ENCODE measurements around the gene CNTRL.
"Not testable (repeated sequence)": the region's sequence is repeated elsewhere in the genome, so short reads cannot be mapped to it uniquely, and the experiment has no call there.

The CNTRL gene

DNA sequence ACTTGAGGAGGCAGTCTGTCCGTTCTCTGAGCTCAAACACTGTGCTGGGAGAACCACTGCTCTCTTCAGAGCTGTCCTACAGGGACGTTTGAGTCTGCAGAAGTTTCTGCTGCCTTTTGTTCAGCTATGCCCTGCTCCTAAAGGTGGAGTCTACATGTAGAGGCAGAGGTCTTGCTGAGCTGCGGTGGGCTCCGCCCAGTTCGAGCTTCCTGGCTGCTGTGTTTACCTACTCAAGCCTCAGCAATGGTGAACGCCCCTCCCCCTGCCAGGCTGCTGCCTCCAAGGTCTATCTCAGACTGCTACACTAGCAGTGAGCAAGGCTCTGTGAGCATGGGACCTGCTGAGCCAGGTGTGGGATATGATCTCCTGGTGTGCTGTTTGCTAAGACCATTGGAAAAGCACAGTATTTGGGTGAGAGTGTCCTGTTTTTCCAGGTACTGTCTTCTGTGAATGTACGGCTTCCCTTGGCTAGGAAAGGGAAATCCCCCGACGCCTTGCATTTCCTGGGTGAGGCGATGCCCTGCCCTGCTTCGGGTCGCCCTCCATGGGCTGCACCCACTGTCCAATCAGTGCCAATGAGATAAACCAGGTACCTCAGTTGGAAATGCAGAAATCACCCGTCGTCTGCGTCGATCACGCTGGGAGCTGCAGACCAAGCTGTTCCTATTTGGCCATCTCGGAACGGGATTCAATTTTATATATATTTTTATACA, 58.5 kb downstream of the CNTRL start:
- no peak for DNase-seq (ENCODE audit: low read depth)

DNA sequence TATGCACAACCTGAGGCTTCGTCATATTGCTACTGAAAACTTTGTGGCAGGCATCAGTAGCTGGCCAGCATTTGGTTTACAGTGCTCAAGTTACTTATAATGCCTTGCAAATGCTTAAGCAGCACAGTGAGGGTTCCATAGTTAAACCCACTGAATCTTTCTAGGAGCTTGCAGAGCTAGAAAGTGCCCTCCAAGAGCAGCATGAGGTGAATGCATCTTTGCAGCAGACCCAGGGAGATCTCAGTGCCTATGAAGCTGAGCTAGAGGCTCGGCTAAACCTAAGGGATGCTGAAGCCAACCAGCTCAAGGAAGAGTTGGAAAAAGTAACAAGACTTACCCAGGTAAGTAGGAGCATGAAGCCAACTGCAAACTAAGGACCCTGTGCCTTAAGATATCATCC, 60.9 kb downstream of the CNTRL start:
- no peak for DNase-seq (ENCODE audit: low read depth)

DNA sequence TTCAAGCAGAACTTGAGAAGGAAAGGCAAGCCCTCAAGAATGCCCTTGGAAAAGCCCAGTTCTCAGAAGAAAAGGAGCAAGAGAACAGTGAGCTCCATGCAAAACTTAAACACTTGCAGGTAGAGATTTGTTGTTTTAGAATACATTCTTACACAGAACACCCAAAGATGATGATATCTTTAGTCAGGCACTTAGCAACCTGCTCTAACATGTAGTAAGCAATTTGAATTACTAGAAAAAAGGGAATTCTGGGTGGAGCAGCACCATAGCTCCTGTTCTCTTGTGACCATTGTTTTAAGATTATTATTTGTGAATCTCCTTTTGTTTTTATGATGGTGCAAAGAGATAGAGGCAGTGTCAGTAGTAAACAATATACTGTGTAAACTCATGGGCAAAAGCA, 63.8 kb downstream of the CNTRL start:
- no peak for DNase-seq (ENCODE audit: low read depth)

DNA sequence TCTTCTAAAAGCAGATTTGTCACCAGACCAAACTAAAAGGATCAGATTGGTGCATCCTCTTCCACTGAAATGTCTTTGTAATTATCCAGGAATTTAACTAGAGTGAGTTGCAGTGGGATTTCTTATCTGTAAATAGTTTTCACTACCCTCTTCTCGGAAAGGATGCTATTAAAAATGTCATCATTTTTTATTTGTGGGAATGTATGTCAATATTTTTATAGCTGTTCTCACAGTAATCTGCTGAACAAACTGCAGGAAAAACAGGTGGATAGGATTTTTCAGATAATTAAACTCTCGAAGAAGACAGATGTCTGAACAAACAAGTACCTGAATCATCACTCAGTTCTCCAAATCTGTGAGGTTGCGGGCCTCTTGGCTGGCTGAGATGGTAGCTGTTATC, 64.2 kb downstream of the CNTRL start:
- DNase-seq (ENCODE audit: low read depth): peak; percentile 7

DNA sequence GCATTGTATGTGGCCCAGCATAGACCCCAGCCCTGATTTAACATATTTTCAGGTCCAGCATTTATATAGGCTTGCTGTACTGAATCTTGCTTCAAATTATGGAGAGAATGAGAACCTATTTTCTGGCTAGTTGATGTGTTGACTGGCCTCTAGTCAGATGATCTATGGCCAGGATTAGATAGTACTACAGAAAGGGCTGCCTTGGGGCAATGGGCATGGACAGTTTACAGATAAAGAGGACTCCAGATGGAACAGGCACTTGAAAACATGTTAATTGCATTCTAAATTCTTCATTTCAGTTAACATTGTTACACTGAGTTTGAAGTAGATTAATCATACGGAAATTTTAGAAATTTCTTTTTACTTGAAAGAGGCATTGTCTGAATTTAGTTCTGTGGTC, 65.4 kb downstream of the CNTRL start:
- DNase-seq (ENCODE audit: low read depth): peak; percentile 17

DNA sequence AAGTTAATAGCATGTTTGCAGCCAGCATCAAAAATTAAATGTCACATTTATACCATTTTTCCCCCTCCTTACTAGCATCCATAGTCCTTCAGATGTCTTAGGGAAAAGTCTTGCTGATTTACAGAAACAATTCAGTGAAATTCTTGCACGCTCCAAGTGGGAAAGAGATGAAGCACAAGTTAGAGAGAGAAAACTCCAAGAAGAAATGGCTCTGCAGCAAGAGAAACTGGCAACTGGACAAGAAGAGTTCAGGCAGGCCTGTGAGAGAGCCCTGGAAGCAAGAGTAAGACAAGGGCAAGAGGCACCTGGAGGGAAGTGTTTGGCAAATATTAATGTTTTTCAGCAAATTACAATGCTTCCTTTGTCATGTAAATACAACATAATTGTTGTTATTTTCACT, 66.6 kb downstream of the CNTRL start:
- no peak for DNase-seq (ENCODE audit: low read depth)

DNA sequence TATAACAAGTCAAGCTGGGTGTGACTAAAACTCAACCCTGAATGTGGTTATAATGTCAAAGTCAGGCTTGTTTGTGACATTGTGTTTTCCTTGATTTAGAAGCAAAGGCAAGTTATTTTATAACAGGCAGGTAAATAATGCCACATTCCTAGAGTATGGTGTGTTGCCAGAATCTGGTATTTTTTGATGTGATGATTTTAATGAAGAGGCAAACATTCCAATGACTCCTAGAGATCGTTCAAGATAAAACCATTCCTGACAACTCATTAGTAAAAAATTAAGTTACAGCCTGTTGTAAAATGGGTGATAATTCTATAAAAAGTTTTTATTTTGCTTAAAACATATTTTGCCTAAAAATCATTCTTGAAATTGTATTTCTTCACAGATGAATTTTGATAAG, 67.0 kb downstream of the CNTRL start:
- DNase-seq (ENCODE audit: low read depth): no peak

DNA sequence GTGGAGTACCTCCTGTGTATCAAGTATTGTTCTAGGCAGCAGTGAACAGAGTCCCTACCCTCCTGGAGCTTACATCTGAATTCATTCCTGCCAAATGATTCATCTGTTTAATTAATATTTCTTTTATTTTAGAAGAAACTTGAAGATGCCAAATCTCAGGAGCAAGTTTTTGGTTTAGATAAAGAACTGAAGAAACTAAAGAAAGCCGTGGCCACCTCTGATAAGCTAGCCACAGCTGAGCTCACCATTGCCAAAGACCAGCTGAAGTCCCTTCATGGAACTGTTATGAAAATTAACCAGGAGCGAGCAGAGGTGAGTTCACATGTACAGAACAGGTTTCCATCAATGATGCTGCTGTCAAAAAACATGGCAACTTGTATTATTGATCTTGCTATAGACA, 69.0 kb downstream of the CNTRL start:
- no peak for DNase-seq (ENCODE audit: low read depth)

DNA sequence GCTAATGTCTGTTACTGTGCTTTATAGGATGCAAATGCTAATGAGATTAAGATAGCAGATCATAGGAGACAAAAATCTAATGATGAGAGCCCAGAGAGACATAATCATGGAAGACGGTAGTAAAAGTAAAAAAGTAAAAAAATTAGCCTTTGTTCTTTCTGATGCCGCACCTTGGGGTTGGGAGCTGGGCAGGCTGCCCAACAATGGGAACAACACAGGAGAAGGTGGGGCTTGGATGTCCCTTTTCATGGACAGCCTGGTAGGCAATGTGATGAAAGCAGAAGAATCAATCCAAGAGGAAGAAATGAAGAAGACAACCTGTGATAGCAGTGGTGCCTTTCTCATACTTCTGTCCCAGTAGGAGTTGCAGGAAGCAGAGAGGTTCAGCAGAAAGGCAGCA, 69.7 kb downstream of the CNTRL start:
- DNase-seq (ENCODE audit: low read depth): no peak

DNA sequence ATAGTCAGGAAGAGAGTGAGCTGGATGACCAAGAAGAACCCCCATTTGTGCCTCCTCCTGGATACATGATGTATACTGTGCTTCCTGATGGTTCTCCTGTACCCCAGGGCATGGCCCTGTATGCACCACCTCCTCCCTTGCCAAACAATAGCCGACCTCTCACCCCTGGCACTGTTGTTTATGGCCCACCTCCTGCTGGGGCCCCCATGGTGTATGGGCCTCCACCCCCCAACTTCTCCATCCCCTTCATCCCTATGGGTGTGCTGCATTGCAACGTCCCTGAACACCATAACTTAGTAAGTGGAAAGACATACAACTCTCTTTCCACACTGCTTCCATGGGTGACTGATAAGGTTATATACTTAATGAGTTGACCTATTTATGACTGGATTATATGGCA, 75.4 kb downstream of the CNTRL start:
- no peak for DNase-seq (ENCODE audit: low read depth)

DNA sequence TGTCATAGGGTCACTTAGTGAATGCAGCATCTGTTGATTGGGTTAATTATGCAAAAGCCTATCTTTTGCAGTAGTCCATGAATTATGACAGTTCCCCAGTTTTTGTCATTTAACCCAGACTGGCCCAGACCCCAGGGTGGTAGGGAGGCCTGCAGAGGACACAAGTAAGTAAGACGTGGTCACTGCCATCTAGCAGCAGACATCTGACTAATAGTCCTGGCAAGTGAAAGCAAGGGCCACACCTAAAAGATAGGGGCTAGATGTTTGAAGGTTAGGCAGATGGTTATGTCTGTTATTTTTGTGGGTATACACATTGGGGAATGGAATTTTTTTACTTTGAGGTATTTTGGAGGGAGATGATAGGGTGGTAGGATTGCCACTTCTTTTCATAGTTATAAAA, 78.9 kb downstream of the CNTRL start:
- DNase-seq (ENCODE audit: low read depth): no peak

DNA sequence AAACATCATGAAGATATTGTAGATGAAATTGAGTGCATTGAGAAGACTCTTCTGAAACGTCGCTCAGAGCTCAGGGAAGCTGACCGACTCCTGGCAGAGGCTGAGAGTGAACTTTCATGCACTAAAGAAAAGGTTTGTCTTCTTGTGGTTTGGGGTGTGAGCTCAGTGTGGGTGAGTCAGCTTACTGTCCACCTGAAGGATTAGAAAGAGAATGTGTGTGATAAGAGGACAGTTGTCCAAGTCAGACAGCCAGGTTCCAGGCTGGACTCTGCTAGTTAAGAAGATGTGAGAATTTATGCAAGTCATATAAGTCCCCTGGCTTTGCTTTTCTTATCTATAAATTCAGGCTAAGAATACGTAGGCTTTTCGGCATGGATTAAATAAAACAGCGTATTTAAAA, 80.0 kb downstream of the CNTRL start:
- peak; percentile 65 for DNase-seq (ENCODE audit: low read depth)

DNA sequence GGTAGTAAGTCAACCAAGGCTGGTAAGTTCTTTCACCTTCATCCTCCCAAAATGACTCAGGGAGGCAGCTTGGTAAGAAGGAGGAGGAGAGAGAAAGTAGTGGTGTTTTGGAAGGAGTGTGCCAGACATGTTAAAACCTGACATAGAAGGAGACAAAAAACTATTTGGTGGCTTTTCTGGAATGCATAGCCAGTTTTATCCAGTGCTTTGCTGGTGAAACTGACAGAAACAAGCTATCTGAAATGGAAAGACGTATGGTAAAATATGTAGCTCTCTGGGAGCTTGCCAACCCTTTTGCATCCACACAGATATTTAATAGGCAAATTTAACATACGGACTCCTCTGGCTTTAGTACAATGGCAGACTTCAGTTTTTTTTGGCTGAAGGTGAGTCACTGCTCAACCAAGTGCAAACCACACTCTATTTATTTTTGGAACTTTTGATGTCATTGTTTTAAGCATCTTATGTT, 81.5 kb downstream of the CNTRL start:
- DNase-seq (ENCODE audit: low read depth): peak; percentile 35

DNA sequence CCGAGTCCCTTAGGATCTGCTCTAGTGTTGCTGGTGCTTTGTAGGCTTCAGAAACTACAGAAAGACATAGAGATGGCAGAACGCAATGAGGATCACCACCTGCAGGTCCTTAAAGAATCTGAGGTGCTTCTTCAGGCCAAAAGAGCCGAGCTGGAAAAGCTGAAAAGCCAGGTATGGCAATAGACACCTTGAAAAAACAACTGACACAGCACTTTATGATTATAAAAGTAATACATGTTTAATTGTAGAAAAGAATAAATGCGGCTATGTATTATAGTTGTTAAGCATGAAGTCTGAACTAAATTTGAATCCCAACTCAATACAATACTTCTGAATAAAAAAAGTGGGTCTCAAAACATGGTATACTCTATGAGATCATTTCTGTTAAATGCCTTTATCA, 83.2 kb downstream of the CNTRL start:
- DNase-seq (ENCODE audit: low read depth): no peak

DNA sequence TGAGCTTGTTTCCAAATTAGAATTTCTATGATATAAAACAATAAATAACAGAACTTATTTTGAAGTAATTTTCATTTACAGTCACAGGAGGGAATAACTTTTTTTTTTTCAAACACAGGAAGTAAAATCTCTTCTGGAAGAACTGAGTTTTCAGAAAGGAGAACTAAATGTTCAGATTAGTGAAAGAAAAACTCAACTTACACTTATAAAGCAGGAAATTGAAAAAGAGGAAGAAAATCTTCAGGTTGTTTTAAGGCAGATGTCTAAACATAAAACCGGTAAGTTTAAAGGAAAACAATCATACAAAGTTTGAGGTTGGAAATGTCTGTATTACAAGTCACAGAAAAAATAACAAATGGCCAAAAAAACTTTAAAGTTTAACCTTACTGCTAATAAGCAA, 85.3 kb downstream of the CNTRL start:
- no peak for DNase-seq (ENCODE audit: low read depth)

DNA sequence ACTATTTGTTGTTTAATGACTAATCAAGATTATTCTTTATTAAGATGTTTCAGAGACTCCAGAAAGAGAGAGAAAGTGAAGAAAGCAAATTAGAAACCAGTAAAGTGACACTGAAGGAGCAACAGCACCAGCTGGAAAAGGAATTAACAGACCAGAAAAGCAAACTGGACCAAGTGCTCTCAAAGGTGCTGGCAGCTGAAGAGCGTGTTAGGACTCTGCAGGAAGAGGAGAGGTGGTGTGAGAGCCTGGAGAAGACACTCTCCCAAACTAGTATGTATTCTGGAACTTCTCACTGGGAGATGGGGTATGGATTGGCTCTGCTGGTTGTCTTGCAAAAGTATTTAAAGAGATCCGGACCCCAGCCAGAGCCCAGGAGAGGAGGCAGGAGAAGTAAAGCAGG, 93.3 kb downstream of the CNTRL start:
- DNase-seq (ENCODE audit: low read depth): no peak

DNA sequence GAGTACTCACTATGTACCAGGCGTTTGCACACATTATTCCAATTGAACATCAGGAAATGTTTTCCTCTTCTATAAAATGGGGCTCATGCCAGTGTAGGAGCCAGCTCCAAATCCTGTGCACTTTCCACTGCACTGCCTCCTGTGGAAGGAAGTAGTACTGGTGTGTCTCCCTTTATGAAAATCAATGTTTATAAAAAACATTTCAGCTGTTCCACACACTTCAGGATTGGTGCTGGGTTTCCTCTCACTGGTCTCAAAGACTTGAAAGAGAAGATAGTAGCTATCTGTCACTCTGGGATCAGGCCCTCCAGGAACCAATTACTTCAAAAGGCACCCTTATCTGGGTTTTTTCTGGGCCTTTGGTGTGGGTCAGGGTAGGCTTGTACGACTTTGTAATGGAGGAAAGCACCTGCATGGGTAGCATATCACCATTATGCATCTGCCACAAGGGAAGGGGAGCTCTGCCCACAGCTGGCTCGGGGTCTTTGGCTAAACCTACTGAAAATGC, 94.4 kb downstream of the CNTRL start:
- peak; percentile 17 for DNase-seq (ENCODE audit: low read depth)

DNA sequence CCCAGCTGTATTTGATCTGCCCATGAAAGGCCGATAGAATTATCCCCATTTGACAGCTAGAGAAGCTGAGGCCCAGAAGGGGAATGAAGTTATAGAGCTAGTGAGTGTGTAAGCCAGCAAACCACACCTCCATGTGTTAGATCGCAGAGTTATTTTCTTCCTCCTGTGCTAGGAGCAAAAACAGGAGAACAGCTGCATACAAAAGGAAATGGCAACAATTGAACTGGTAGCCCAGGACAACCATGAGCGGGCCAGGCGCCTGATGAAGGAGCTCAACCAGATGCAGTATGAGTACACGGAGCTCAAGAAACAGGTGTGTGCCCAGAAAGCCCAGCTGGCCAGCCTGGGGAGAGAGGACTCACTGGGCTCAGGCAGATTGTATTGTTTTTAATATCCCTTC, 96.5 kb downstream of the CNTRL start:
- DNase-seq (ENCODE audit: low read depth): no peak

DNA sequence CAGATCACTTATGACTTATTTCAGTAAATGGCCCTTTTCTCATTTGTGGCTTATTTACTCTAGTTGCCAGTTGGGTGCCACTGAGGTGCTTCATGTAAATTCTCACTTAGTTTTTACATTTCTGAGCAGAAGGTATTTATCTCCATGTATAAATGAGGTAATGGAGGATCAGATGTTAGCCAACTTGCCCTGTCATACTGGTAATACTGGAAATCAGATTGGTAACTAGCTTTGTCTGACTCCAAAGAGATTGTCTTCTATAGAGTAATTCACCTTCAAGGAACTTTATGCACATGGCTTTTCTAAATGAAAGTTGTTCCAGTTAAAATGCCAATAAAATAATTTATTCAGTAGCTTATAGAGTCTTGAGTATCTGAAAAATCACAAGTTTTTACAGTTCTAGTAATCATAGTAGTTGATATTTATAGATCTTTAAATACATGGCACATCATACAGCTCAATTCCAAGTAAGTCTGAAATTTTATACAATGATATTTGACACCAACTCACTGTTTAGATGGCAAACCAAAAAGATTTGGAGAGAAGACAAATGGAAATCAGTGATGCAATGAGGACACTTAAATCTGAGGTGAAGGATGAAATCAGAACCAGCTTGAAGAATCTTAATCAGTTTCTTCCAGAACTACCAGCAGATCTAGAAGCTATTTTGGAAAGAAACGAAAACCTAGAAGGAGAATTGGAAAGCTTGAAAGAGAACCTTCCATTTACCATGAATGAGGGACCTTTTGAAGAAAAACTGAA, 98.2 kb downstream of the CNTRL start:
- no peak for DNase-seq (ENCODE audit: low read depth)

DNA sequence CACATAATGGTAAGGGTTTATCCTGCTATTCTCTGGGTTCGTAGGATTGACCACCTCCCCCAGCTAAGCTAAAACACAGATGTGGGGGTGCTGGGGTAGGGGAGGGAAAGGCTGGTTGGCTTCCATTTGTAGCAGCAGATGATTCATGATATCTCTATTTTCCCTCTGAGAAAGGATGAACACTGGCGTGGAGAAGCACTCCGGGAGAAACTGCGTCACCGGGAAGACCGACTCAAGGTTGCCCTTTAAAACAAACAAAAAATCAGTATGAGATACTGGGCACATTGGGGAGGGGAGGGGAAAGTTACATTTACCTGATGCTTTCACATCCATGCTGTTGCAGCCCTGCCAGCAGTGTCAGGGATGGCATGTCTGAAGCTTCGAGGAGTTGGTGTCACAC, 98.7 kb downstream of the CNTRL start:
- DNase-seq (ENCODE audit: low read depth): no peak

DNA sequence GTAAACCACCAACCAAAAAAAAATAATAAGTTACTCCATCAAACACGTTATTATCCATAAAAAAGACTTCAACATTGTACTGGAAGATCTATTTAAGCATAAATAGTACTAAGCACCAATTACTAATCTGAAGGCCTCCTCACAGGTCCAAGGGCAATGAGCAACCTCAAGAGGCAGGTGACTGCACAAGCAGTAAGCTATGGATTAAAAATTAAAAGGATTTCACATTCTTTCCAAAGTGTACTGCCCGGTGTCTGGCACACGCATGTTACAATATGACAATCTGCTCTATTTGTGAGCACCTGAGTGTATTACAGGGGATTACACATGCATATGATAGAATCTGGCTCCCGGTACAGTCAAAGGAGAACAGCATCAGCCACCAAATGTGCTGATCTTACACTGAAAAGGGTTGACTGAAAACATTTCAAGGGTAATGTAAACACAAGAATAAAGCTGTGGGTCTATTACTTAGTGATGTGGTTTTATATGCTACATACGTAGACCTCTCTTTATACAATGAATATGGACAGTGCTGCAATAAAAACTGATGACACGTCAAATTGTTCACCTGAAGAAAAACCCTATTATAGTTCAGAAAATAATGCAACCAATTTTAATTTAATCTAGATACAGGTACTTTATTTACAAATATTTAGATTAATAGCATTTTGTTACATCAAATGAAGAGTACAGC, 104.1 kb downstream of the CNTRL start:
- no peak for DNase-seq (ENCODE audit: low read depth)

DNA sequence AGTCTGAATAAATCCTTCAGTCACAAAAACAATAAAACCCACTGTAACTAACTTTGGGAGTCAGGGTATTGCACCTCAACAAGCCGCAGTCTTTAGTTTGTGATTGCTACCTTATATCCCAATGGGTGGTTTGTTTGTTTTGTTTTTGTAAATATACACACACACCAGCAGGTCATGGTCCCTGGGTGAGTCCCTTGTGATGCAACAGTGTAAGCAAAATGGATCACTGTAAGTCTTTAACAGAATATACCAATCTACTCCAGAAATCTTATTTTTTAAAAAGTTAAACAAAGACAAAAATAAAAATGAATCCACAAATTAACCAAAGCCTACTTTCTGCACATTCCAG, 104.6 kb downstream of the CNTRL start:
- not testable (repeated sequence) for DNase-seq (ENCODE audit: low read depth)
